Right atrium auricular region (tissue), 2 donors: ENCODE measurements around the gene NRP1. TPM values are rescaled to one million over a fixed set of nuclear protein-coding genes. Genes with fewer than 3 reads are reported as not detected.

Source experiments
- DNase-seq: peaks from one replicate; pipeline ENCODE4 v3.0.0-alpha.2; 2019; ENCODE audit warnings: low spot score
- H3K27ac ChIP-seq, 2 donors: fragments of 200-600 bp; sonication (generic); 1 replicate in 1 of 2; 2 replicates in 1 of 2; pipeline ENCODE4 v1.5.1; 2016 to 2019
- H3K27me3 ChIP-seq, 2 donors: fragments of 200-600 bp; sonication (generic); one replicate each; pipeline versions ENCODE4 v1.5.1 to v1.6.0; 2017 to 2019
- H3K36me3 ChIP-seq: fragments of 200-600 bp; sonication (generic); one replicate; pipeline ENCODE4 v1.5.1; 2016
- H3K4me1 ChIP-seq, 2 donors: fragments of 200-600 bp; sonication (generic); one replicate each; pipeline versions ENCODE4 v1.5.1 to v1.6.0; 2017 to 2019
- H3K4me3 ChIP-seq, 2 donors: fragments of 200-600 bp; sonication (generic); 1 replicate in 1 of 2; 2 replicates in 1 of 2; pipeline ENCODE4 v1.5.1; 2017 to 2019; ENCODE audit warnings: mild to moderate bottlenecking in 1 of 2, moderate library complexity in 1 of 2
- H3K9me3 ChIP-seq, 2 donors: fragments of 200-600 bp; sonication (generic); one replicate each; pipeline ENCODE4 v1.5.1; 2019
- total RNA-seq, 2 donors: library from RNA; depleted of rRNA; stranded (reverse); fragments of >200 nt; gene quantifications; one replicate each; pipeline ENCODE4 v1.1.0, GENCODE V29; 2016
- TF ChIP-seq, protein P1 (sequence below), 2 donors: fragments of 200-600 bp; sonication (generic); IDR thresholded peaks; one replicate each; pipeline ENCODE4 v1.5.1; 2019; ENCODE audit warnings: antibody characterized with exemption in 2 of 2

NRP1 gene
- total RNA-seq, 2 donors from 2014 or later: 54.6 to 83.1 TPM

DNA sequence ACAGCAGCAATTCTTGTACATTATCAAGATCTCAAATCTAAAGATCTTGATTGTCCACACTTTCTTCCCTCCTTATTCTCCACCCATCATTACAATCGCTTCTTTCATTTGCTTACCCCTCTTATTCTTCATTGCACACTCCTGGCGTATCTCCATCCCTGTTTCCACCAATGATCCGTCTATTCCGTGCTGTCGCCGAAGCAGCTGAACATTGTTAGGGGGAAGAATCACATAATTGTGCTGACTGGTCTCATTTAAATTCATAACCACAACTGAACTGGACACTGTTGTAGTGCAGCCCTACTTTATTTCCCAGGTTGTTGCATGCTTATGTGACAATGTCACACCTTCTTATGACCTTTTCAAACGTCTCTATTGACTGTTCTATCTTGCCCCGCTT lies 18.9 kb upstream of the NRP1 start:
- no peaks in the 10 kb centered on the region for H3K27me3 ChIP-seq
- no peak overlapping the region for H3K27ac ChIP-seq
- no peaks in the 10 kb centered on the region for H3K9me3 ChIP-seq
- DNase-seq: no peak
- no peaks in the 10 kb centered on the region for H3K36me3 ChIP-seq
- H3K4me3 ChIP-seq: no peak overlapping the region
- TF ChIP-seq, protein P1, sequence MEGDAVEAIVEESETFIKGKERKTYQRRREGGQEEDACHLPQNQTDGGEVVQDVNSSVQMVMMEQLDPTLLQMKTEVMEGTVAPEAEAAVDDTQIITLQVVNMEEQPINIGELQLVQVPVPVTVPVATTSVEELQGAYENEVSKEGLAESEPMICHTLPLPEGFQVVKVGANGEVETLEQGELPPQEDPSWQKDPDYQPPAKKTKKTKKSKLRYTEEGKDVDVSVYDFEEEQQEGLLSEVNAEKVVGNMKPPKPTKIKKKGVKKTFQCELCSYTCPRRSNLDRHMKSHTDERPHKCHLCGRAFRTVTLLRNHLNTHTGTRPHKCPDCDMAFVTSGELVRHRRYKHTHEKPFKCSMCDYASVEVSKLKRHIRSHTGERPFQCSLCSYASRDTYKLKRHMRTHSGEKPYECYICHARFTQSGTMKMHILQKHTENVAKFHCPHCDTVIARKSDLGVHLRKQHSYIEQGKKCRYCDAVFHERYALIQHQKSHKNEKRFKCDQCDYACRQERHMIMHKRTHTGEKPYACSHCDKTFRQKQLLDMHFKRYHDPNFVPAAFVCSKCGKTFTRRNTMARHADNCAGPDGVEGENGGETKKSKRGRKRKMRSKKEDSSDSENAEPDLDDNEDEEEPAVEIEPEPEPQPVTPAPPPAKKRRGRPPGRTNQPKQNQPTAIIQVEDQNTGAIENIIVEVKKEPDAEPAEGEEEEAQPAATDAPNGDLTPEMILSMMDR (IDR thresholded peaks at IDR 0.05): no peak
- H3K4me1 ChIP-seq: no peaks in the 10 kb centered on the region

DNA sequence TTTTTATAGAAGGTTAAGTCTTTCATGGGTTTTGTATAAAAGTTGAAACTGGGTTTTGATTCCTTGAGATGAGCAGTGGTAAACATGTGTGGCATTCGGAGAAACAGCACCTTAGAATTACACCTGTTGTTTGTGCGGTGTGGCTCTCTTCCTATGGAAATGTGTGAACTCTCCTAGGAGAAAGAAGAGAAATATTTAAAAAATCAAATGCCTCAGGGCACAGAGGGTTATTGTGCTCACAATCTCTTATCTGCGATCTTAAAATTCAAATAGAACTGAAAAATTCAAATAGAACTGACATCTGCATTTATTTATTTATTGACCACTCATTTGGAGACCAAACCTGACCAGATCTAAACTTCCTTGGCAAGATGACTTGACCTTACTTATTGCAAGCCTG lies 18.1 kb upstream of the NRP1 start:
- no peaks in the 10 kb centered on the region for H3K9me3 ChIP-seq
- DNase-seq: no peak
- H3K27me3 ChIP-seq: no peaks in the 10 kb centered on the region
- H3K4me1 ChIP-seq: peaks cover 0 to 6% of the 10 kb centered on the region in 2 donors
- H3K4me3 ChIP-seq: no peak overlapping the region
- H3K27ac ChIP-seq: no peak overlapping the region
- TF ChIP-seq, protein P1 (IDR thresholded peaks at IDR 0.05): no peak
- H3K36me3 ChIP-seq: no peaks in the 10 kb centered on the region

DNA sequence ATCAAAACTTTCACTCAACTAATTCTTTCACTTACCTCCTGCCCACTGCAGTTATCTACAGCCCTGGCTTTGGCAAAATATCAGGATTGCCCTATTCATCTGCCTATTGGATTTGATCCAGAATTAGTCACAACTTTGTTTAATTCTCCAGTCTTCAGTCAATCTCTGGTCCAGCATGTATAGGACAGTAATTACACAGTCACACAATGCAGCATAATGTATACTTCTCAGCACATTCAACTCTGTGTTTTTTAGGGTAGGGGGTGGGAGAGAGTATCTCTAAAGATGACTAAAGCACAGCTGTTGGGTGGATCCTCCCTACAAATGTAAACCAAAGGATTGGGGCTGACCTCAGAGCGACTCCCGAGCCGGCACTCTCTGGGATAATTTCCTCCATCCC lies 17.7 kb upstream of the NRP1 start:
- Histone ChIP-seq H3K27me3 (no peaks in the 10 kb centered on the region), H3K36me3 (no peaks in the 10 kb centered on the region), H3K9me3 (no peaks in the 10 kb centered on the region), H3K27ac (no peak overlapping the region), H3K4me1 (peaks cover 0 to 11% of the 10 kb centered on the region in 2 donors), H3K4me3 (no peak overlapping the region)
- no peak for DNase-seq
- TF ChIP-seq, protein P1 (IDR thresholded peaks at IDR 0.05): no peak

DNA sequence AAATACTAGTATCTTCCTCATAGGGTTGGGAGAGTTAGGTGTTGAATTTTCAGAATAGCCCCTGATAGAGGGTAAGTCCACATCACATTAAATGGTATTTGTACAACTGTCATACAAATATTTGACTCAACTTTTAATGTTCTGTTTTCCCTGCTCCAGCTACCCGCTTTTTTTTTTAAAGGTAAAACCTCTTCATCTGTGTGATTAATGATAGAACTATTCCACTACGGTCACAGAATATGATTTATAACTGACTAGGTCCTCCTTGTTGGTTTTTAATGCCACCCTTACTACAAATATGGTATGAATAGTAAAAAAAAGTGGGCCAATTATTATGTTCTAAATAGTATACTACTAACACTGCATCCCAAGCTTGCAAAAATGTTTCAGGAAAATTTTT lies 15.6 kb upstream of the NRP1 start:
- TF ChIP-seq, protein P1 (IDR thresholded peaks at IDR 0.05): no peak
- no peaks in the 10 kb centered on the region for H3K27me3 ChIP-seq
- H3K36me3 ChIP-seq: no peaks in the 10 kb centered on the region
- DNase-seq: no peak
- no peak overlapping the region for H3K27ac ChIP-seq
- no peak overlapping the region for H3K4me3 ChIP-seq
- peaks cover 0 to 11% of the 10 kb centered on the region in 2 donors for H3K4me1 ChIP-seq
- H3K9me3 ChIP-seq: no peaks in the 10 kb centered on the region

DNA sequence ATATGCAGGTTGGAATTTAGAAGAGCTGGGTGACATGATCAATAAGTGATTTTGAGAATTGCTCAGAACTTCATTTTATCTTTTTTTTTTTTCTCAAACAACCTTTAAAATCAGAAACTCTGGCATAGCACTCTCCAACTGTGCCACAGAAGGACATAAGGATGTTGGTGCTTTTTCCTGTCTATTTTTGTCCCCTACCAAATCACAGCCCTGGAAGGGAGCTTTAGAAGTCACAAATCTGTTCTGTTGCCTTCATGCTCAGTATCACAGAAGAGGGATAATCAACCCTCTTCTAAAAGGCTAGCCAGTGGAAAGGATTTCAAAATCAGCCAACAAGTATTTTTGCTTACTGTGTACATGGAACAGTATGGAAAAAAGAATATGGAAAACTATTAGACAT lies 14.8 kb upstream of the NRP1 start:
- TF ChIP-seq, protein P1 (IDR thresholded peaks at IDR 0.05): no peak
- no peaks in the 10 kb centered on the region for H3K36me3 ChIP-seq
- peak overlapping the region in 1 of 2 donors; percentile 27 for H3K27ac ChIP-seq
- no peaks in the 10 kb centered on the region for H3K9me3 ChIP-seq
- H3K4me3 ChIP-seq: no peak overlapping the region
- no peak for DNase-seq
- peaks cover 0 to 11% of the 10 kb centered on the region in 2 donors for H3K4me1 ChIP-seq
- H3K27me3 ChIP-seq: no peaks in the 10 kb centered on the region

DNA sequence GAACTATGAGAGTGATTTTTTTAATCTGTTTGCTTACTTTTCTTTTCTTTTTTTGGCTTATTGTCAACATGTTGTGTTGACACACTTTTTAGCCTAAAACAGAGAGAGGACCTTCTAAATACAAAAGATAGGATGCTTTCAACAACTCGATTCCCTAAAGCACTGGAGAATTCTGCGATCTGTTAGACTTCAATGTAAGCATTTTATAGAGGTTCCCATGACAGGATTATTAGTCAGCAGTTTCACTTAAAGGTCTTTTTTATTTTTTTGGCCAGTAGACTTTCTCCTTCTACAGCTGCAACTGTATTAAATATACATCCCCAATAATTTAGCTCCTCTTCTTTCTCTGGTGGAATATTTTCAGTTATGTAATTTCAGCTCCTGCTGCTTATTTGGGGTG lies 12.7 kb upstream of the NRP1 start:
- Histone ChIP-seq H3K27ac (no peak overlapping the region), H3K36me3 (no peaks in the 10 kb centered on the region)

More for the DNA sequence above, 12.7 kb upstream of the NRP1 start:
- TF ChIP-seq, protein P1 (IDR thresholded peaks at IDR 0.05): no peak
- Histone ChIP-seq H3K4me1 (peaks cover 0 to 18% of the 10 kb centered on the region in 2 donors), H3K27me3 (no peaks in the 10 kb centered on the region), H3K4me3 (no peak overlapping the region), H3K9me3 (no peaks in the 10 kb centered on the region)
- no peak for DNase-seq
